NT2/D1 (cell line): ENCODE measurements around the gene NUTM2F.

Experiments
- SUZ12 ChIP-seq: IDR thresholded peaks from 2 replicates; pipeline ENCODE4 v1.6.1; 2011; ENCODE audit not compliant: insufficient read length, insufficient read depth; ENCODE audit errors: extremely low read depth
- YY1 ChIP-seq: IDR thresholded peaks from 2 replicates; pipeline ENCODE4 v1.6.1; 2011; ENCODE audit not compliant: insufficient read length, insufficient read depth

DNA sequence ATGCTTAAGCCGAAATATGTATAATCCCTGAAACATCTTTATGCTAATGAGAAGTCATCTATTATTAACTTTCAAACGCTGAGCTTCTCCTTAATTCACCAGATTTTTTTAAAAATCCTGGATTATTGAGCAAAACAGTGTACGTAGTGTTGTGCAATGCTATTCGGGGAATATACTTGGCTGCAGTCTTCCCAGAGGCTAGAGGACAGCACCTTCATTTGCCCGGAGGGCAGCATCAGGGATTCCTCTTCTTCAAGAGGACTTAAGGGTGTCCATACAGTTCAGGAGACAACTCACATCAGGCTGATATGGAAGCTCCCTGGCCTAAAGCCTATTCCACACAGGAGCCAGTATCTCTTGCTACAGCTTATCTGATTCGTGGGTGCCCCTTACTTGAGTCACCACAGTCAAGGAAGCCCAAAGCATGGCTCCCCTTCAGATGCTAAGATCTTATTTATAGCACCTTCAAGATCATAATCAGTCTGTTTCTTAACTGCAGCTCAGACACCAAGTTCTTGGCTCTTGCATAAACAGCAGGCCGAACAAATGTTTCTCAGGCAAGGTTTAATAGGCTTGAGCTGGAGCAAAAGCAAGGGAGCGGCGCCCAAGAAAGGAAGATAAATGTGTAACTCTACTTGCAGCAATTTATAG, 29.4 kb downstream of the NUTM2F start:
- no peak for TF ChIP-seq YY1
- TF ChIP-seq SUZ12, result no peak
